ENCODE data around the gene MTFP1. TPM values are rescaled to one million over a fixed set of nuclear protein-coding genes. Genes with fewer than 3 reads are reported as not detected.

The MTFP1 gene
- polyA plus RNA-seq, 3 donors = 12.0 to 15.6 (median 13.8) TPM

GRCh38 chr22:30423301-30423958 is 2.1 kb upstream of the MTFP1 start:
- DNase-seq = no peak

GRCh38 chr22:30423959-30424533 is 1.5 kb upstream of the MTFP1 start:
- DNase-seq = peak; percentile 100

GRCh38 chr22:30424534-30425326 is 838 bp upstream of the MTFP1 start:
- no peak for DNase-seq

GRCh38 chr22:30425327-30425615 is 297 bp upstream of the MTFP1 start:
- DNase-seq = no peak

- DNase-seq = peak; percentile 82
Observed at GRCh38 chr22:30426388-30427353, 1.1 kb downstream of the MTFP1 start.

GRCh38 chr22:30427871-30428270 is 2.3 kb downstream of the MTFP1 start:
- DNase-seq = no peak

GRCh38 chr22:30429887-30430286 is 4.3 kb downstream of the MTFP1 start:
- no peak for DNase-seq

GRCh38 chr22:30430933-30431332 is 5.4 kb downstream of the MTFP1 start:
- DNase-seq = no peak

GRCh38 chr22:30432096-30432495 is 6.5 kb downstream of the MTFP1 start:
- DNase-seq = no peak

- DNase-seq = no peak
Observed at GRCh38 chr22:30432520-30432919, 7.0 kb downstream of the MTFP1 start.

GRCh38 chr22:30433227-30433626 is 7.7 kb downstream of the MTFP1 start:
- no peak for DNase-seq

- no peak for DNase-seq
Observed at GRCh38 chr22:30433773-30434172, 8.2 kb downstream of the MTFP1 start.

GRCh38 chr22:30434843-30435242 is 9.3 kb downstream of the MTFP1 start:
- no peak for DNase-seq

- DNase-seq = no peak
Observed at GRCh38 chr22:30435674-30436126, 10.1 kb downstream of the MTFP1 start.

GRCh38 chr22:30436196-30436595 is 10.6 kb downstream of the MTFP1 start:
- no peak for DNase-seq

GRCh38 chr22:30438559-30438958 is 13.0 kb downstream of the MTFP1 start:
- no peak for DNase-seq

- no peak for DNase-seq
Observed at GRCh38 chr22:30439226-30439625, 13.7 kb downstream of the MTFP1 start.

- no peak for DNase-seq
Observed at GRCh38 chr22:30439836-30440235, 14.3 kb downstream of the MTFP1 start.

GRCh38 chr22:30441088-30441487 is 15.5 kb downstream of the MTFP1 start:
- DNase-seq = no peak

- peak; percentile 43 for DNase-seq
Observed at GRCh38 chr22:30444632-30445437, 19.3 kb downstream of the MTFP1 start.

All from renal pelvis (tissue), 4 donors.